GM12865 (cell line): ENCODE data around the gene TNS4.

Experiments used
- DNase-seq: peaks from one replicate; pipeline ENCODE4 v3.0.0; 2010; ENCODE audit warnings: low read depth
- H3K4me3 ChIP-seq: 2 replicates; pipeline ENCODE4 v1.5.1; 2011; ENCODE audit warnings: mild to moderate bottlenecking, low read depth, low read length, control low read depth
- CTCF ChIP-seq: IDR thresholded peaks from 2 replicates; pipeline ENCODE4 v1.5.1; 2011; ENCODE audit warnings: low read length, control low read depth, low read depth, inconsistent platforms; ENCODE audit not compliant: insufficient read depth; ENCODE audit errors: missing control alignments

The TNS4 gene

GRCh38 chr17:40526668-40527067 lies 25.2 kb upstream of the TNS4 start:
- no peak overlapping the region for H3K4me3 ChIP-seq
- TF ChIP-seq CTCF: no peak
- DNase-seq: no peak

- TF ChIP-seq CTCF: no peak
Measured at GRCh38 chr17:40525294-40525693, 23.9 kb upstream of the TNS4 start.

GRCh38 chr17:40524243-40524965 lies 23.0 kb upstream of the TNS4 start:
- DNase-seq: no peak
- H3K4me3 ChIP-seq: no peak overlapping the region
- no peak for TF ChIP-seq CTCF

More at GRCh38 chr17:40525294-40525693, 23.9 kb upstream of the TNS4 start:
- no peak for DNase-seq
- H3K4me3 ChIP-seq: no peak overlapping the region

GRCh38 chr17:40522961-40523310 lies 21.5 kb upstream of the TNS4 start:
- H3K4me3 ChIP-seq: no peak overlapping the region
- no peak for DNase-seq
- no peak for TF ChIP-seq CTCF

- H3K4me3 ChIP-seq: no peak overlapping the region
- no peak for TF ChIP-seq CTCF
- DNase-seq: no peak
Measured at GRCh38 chr17:40522250-40522960, 21.0 kb upstream of the TNS4 start.

GRCh38 chr17:40520991-40521453 lies 19.6 kb upstream of the TNS4 start:
- no peak for TF ChIP-seq CTCF
- no peak overlapping the region for H3K4me3 ChIP-seq
- DNase-seq: no peak
